Heart left ventricle (tissue), 16 donors: ENCODE measurements around the gene IL1B. TPM values are rescaled to one million over a fixed set of nuclear protein-coding genes. Genes with fewer than 3 reads are reported as not detected.

ENCODE experiments used
- ATAC-seq, 4 donors: fragments of 200-7000 bp; cut with Tn5 transposase; one replicate each; pipeline ENCODE4 v1.9.1; 2020 to 2022; ENCODE audit warnings: moderate library complexity in 4 of 4, mild to moderate bottlenecking in 3 of 4, moderate number of reproducible peaks in 1 of 4
- DNase-seq, 5 donors: peaks; one replicate each; pipeline ENCODE4 v3.0.0-alpha.2; 2020
- H3K27ac ChIP-seq, 12 donors: fragments of 200-600 bp; sonication (generic) in 4 of 12; one replicate each; pipeline versions ENCODE4 v1.5.0 to v1.8.0; 2016 to 2022; ENCODE audit warnings: mild to moderate bottlenecking in 2 of 12
- H3K27me3 ChIP-seq, 9 donors: fragments of 200-600 bp; sonication (generic) in 2 of 9; one replicate each; pipeline versions ENCODE4 v1.5.1 to v1.8.0; 2016 to 2022; ENCODE audit warnings: mild to moderate bottlenecking in 3 of 9
- H3K36me3 ChIP-seq, 9 donors: fragments of 200-600 bp; sonication (generic) in 2 of 9; one replicate each; pipeline versions ENCODE4 v1.5.0 to v1.8.0; 2018 to 2022; ENCODE audit warnings: mild to moderate bottlenecking in 2 of 9
- H3K4me1 ChIP-seq, 12 donors: fragments of 200-600 bp; sonication (generic) in 4 of 12; one replicate each; pipeline versions ENCODE4 v1.5.0 to v1.8.0; 2016 to 2022; ENCODE audit warnings: mild to moderate bottlenecking in 3 of 12
- H3K4me3 ChIP-seq, 12 donors: fragments of 200-600 bp; sonication (generic) in 4 of 12; one replicate each; pipeline versions ENCODE4 v1.5.0 to v1.8.0; 2017 to 2022; ENCODE audit warnings: mild to moderate bottlenecking in 9 of 12, moderate library complexity in 4 of 12
- H3K9me3 ChIP-seq, 12 donors: fragments of 200-600 bp; sonication (generic) in 4 of 12; one replicate each; pipeline versions ENCODE4 v1.5.0 to v1.8.0; 2016 to 2022; ENCODE audit warnings: mild to moderate bottlenecking in 1 of 12
- POLR2A ChIP-seq, 2 donors: fragments of 450-650 bp; IDR thresholded peaks; one replicate each; pipeline ENCODE4 v1.6.1; 2017; ENCODE audit warnings: antibody characterized with exemption in 2 of 2, mild to moderate bottlenecking in 2 of 2, moderate library complexity in 2 of 2
- WGBS, 4 donors: extraction: QIAGEN DNeasy Blood & Tissue Kit in 2 of 4; methylation state at CpG; one replicate each; pipeline versions ENCODE4 v1.1.5 to v1.1.7; 2013 to 2018; 5-methylcytosine and 5-hydroxymethylcytosine counted together
- intact Hi-C, 10 donors: fragments of 100-400 bp; cut with DNase I; formaldehyde crosslinking; loops; one replicate each; pipeline versions ENCODE4 v1.11.1 to v1.14.2; 2022
- polyA plus RNA-seq, 2 donors: library from polyadenylated mRNA; stranded (reverse); fragments of 200-250 nt; gene quantifications; one replicate each; pipeline ENCODE4 v1.2.3, GENCODE V29; 2013
- total RNA-seq, 9 donors: library from RNA; depleted of rRNA in 2 of 9; stranded (reverse); fragments of >200 nt in 2 of 9; fragmentation: NEBNext Ultra II Directional in 3 of 9; extraction: Animal tissue kit (Norgen Biotek cat#: 25700) in 3 of 9; gene quantifications; one replicate each; pipeline versions ENCODE4 v1.1.0 to v1.2.4, GENCODE V29; 2016 to 2023
- TF ChIP-seq, protein P1 (sequence below), 12 donors: fragments of 200-600 bp; sonication (generic) in 4 of 12; IDR thresholded peaks; one replicate each; pipeline versions ENCODE4 v1.5.0 to v1.8.0; 2018 to 2022; ENCODE audit warnings: antibody characterized with exemption in 12 of 12, mild to moderate bottlenecking in 5 of 12
- donor health status: ischemic (EF 13 %, LVEDD 7.1; RV severe dilation, severe dysfunction).
- donor health status: healthy with polysubstance abuse.
- donor health status: DM: no; HTN: yes; CAD: no.
- donor health status: DM: no; HTN: no; CAD: no.
- donor health status: ischemic (EF 25% LVEDD 6.9; RV normal size, moderate dysfunction).
- donor health status: ischemic (EF 25% LVEDD 5.7; RV mildly dilated, moderate dysfunction).
- donor health status: healthy.
- donor health status: DM: yes; HTN: yes; CAD: no.
- donor health status: ischemic (EF 35%, LVEDD 5.7; RV mildly dilated, moderate dysfunction).
- donor health status: nonischemic (EF 11% LVEDD 7.7; RV severe dilation, severe dysfunction).
- donor health status: DM: yes; HTN: yes; CAD: no.
- donor health status: PGD.
- donor health status: ischemic (EF 29% LVEDD 5.4; RV normal size, mild dysfunction).
- donor health status: nonischemic (EF 23%, LVEDD 6.1; RV moderate dilation, normal function).

IL1B gene
- total and polyA plus RNA-seq, 11 donors, result 0.27 to 12.3 (median 1.1) TPM; not detected in 4

DNA sequence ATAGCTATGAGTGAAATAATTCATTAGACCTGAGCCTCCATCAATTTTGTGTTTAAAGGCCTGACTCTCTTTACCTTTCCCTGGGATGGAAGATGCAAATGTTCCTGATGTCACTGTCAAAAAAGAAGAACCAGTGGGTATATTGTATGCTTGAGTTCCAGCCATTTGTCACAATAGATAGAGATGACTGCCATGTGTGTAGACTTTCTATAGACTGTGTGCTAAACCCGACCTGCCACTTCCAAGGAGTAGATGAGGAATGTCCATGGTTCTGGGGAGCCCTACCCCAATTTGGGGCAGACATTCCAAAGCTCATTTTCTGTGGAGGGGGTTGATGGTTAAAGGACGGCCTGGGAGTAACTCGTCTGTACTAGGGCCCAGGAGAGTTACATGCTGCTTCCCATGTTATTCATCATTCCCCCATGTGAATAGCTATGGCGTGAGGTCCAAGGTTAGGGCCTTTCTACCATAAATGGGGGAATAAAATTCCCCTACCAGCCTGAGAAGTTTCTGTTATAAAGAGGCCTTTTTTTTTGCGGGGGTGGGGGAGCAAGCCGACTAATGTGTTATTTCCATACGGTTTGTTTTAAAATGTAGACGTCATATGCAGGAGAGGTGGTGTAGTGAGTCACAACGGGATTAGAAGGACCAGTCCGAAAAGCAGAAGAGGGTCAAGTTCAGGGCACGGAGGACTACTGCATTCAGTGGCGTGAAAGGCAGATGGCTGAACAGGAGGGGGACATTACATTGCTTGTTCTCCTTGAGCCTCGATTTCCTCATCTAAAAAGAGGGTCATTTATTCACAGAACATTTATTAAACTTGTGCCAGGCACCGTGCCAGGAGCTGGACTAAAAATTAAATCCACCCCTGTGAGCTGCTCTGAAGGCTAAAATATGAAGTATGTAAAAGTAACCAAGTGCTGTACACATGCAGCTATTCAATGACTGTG is 24.0 kb downstream of the IL1B start:
- Histone ChIP-seq H3K4me3 (no peak overlapping the region), H3K9me3 (peaks cover 0 to 6% (median 0%) of the 10 kb centered on the region in 12 donors), H3K4me1 (peaks cover 0 to 33% (median 25%) of the 10 kb centered on the region in 12 donors), H3K36me3 (no peaks in the 10 kb centered on the region), H3K27ac (peak overlapping the region in 7 of 12 donors; percentile 13 to 62 (median 29)), H3K27me3 (no peaks in the 10 kb centered on the region)
- intact Hi-C loops, result loop anchor here in 4 of 10 donors (5.0 to 10.0 kb wide), 2 partner anchors 48 to 55 kb away; partner anchors contain the start of gene CKAP2L (in 2 of the 4)
- DNase-seq (no peak), ATAC-seq (peak in 1 of 4 donors; percentile 67)
- TF ChIP-seq, protein P1, sequence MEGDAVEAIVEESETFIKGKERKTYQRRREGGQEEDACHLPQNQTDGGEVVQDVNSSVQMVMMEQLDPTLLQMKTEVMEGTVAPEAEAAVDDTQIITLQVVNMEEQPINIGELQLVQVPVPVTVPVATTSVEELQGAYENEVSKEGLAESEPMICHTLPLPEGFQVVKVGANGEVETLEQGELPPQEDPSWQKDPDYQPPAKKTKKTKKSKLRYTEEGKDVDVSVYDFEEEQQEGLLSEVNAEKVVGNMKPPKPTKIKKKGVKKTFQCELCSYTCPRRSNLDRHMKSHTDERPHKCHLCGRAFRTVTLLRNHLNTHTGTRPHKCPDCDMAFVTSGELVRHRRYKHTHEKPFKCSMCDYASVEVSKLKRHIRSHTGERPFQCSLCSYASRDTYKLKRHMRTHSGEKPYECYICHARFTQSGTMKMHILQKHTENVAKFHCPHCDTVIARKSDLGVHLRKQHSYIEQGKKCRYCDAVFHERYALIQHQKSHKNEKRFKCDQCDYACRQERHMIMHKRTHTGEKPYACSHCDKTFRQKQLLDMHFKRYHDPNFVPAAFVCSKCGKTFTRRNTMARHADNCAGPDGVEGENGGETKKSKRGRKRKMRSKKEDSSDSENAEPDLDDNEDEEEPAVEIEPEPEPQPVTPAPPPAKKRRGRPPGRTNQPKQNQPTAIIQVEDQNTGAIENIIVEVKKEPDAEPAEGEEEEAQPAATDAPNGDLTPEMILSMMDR (IDR thresholded peaks at IDR 0.05), result no peak
- TF ChIP-seq POLR2A (IDR thresholded peaks at IDR 0.05), result no peak
- WGBS, 4 donors, result 57 to 62% (median 60%) methylated on average over 14 of the region's 14 CpGs

DNA sequence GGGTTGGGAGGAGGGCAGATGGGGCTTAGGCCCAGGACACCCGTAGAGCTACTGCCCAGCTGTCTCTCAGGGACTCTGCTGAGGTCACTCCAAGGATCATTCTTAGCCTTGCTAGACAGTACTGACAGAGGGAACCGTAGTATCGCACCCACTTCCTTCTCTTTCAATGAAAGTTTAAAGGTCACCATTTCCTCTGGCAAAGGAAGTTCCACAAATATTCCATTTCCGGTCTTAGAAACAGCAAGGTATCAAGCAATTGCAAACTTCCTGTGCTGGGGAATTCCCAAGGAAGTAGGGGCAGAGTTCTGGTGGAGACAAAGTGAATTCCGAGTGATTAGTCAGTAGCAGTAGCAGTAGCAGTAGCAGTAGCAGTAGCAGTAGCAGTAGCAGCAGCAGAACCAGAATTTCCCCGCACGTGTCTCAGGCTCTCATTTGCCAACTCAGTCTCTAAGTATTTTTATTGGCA is 24.7 kb downstream of the IL1B start:
- WGBS, 4 donors, result 40 to 61% (median 46%) methylated on average over 7 of the region's 7 CpGs
- peaks cover 0 to 13% (median 0%) of the 10 kb centered on the region in 12 donors for H3K9me3 ChIP-seq
- H3K4me1 ChIP-seq, result peaks cover 0 to 33% (median 25%) of the 10 kb centered on the region in 12 donors
- ATAC-seq (peak; percentile 72 to 96 (median 88)), DNase-seq (peak in 3 of 5 donors; percentile 32 to 57 (median 46))
- intact Hi-C loops, result loop anchor here in 4 of 10 donors (5.0 to 10.0 kb wide), 2 partner anchors 47 to 55 kb away; partner anchors contain the start of gene CKAP2L (in 2 of the 4)
- no peak overlapping the region for H3K4me3 ChIP-seq
- H3K36me3 ChIP-seq, result no peaks in the 10 kb centered on the region
- H3K27me3 ChIP-seq, result no peaks in the 10 kb centered on the region
- peak overlapping the region in 10 of 12 donors; percentile 23 to 67 (median 50) for H3K27ac ChIP-seq
- no peak for TF ChIP-seq POLR2A (IDR thresholded peaks at IDR 0.05)
- TF ChIP-seq, protein P1 (IDR thresholded peaks at IDR 0.05), result no peak

DNA sequence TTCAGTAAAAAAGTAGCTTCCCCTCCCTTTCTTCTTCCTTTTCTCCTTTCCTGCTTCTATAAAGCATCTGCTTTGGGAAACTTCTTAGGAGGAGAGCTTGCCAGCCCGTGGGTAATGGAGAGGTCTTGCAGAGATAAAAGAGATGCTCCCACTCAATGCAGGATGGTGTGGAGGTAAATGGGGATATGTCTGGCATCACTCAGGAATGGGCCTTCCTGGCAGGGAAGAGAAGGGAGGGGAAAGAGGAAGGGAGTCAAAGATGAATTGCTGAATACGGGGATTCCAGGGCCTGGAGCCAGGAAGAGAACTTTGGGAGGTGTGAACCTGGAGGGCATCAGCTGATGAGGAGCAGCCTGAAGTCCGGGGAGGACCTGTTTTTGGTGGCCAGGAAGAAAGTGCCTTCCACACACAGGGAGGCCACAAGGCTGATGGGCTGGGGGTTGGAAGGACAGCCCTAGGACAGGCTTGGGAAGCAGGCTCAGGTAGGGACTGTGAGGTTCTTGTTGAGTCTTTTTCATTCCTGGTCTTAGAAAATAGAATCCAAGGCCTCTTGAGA is 25.2 kb downstream of the IL1B start:
- Histone ChIP-seq H3K27ac (peak overlapping the region in 9 of 12 donors; percentile 23 to 67 (median 55)), H3K4me1 (peaks cover 0 to 33% (median 25%) of the 10 kb centered on the region in 12 donors), H3K27me3 (no peaks in the 10 kb centered on the region), H3K36me3 (no peaks in the 10 kb centered on the region), H3K9me3 (peaks cover 0 to 14% (median 0%) of the 10 kb centered on the region in 12 donors), H3K4me3 (no peak overlapping the region)
- no peak for ATAC-seq
- WGBS, 4 donors, result 64 to 69% (median 67%) methylated on average over 3 of the region's 3 CpGs
- intact Hi-C loops, result loop anchor here in 4 of 10 donors (5.0 to 10.0 kb wide), 2 partner anchors 47 to 56 kb away; partner anchors contain the start of gene CKAP2L (in 2 of the 4)
- no peak for TF ChIP-seq POLR2A (IDR thresholded peaks at IDR 0.05)
- TF ChIP-seq, protein P1 (IDR thresholded peaks at IDR 0.05), result no peak
- no peak for DNase-seq
